ENCODE measurements around the gene CELSR1. TPM values are rescaled to one million over a fixed set of nuclear protein-coding genes. Genes with fewer than 3 reads are reported as not detected.

Gene CELSR1
- total RNA-seq, 1 donor from 2014 or later: 18.8 TPM

DNA sequence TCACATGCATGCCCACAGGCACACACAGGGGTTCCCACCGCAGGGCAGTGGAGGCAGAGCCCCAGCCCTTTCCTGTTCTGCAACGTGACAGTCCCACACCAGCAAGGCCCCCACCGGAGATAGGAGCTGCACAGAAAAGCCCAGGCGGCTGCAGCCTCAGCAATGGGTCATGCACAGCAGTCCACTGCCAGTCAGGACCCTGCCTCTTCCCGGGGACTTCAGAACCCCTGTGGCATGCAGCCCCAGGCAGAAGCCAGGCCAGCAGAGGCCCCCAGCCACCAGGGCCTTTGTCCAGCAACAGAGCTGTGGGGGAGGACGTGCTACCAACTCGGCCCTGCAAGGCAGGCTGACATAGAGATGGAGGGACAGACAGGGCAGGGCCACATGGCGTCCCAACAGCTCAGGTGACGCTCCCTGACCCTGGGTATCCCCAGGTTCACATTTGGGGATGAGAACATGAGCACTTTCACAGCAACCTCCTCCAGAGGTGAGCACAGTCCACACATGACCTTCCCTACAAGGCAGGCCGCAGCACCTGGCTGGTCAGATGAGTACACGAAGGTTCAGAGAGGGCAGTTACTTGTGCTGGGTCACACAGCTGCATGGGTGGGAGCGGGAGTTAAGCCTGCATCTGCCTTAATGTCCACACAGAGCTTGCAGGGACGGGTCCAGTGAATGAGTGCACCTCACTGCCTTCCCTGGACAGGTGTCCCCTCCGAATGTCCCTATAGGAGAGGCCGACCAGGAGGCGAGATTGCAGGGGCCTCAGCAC is 87.3 kb downstream of the CELSR1 start:
- Mint-ChIP-seq H3K27me3 (ENCODE audit: low read depth) (peaks cover 9% of the 10 kb centered on the region), H3K36me3 (no peaks in the 10 kb centered on the region), H3K4me3 (no peak overlapping the region), H3K4me1 (peaks cover 52% of the 10 kb centered on the region), H3K27ac (no peak overlapping the region), H3K9me3 (no peaks in the 10 kb centered on the region)
- DNase-seq (ENCODE audit: low spot score in 2 of 2, unreplicated experiment in 2 of 2): no peak
- TF ChIP-seq, protein P1, sequence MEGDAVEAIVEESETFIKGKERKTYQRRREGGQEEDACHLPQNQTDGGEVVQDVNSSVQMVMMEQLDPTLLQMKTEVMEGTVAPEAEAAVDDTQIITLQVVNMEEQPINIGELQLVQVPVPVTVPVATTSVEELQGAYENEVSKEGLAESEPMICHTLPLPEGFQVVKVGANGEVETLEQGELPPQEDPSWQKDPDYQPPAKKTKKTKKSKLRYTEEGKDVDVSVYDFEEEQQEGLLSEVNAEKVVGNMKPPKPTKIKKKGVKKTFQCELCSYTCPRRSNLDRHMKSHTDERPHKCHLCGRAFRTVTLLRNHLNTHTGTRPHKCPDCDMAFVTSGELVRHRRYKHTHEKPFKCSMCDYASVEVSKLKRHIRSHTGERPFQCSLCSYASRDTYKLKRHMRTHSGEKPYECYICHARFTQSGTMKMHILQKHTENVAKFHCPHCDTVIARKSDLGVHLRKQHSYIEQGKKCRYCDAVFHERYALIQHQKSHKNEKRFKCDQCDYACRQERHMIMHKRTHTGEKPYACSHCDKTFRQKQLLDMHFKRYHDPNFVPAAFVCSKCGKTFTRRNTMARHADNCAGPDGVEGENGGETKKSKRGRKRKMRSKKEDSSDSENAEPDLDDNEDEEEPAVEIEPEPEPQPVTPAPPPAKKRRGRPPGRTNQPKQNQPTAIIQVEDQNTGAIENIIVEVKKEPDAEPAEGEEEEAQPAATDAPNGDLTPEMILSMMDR (IDR thresholded peaks at IDR 0.05; ENCODE audit: unreplicated experiment): no peak

DNA sequence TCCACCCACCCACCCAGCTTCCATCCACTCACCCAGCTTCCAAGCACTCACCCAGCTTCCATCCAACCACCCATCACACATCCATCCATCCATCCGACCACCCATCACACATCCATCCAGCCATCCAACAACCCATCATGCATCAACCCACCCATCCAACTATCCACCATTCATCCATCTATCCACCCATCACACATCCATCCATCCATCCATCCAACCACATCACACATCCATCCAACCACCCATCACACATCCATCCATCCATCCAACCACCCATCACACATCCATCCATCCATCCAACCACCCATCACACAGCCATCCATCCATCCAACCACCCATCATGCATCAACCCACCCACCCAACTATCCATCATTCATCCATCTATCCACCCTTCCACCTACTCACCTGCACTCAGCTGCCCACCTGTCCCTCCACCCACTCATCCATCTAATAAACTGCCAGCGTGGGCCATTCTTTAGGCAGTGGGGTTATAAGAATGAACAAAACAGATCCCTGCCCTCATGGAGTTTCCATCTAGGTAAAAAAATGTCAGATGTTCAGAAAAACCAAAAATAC is 88.2 kb downstream of the CELSR1 start:
- DNase-seq (ENCODE audit: low spot score in 2 of 2, unreplicated experiment in 2 of 2): no peak
- H3K9me3 Mint-ChIP-seq: no peaks in the 10 kb centered on the region
- TF ChIP-seq, protein P1 (IDR thresholded peaks at IDR 0.05; ENCODE audit: unreplicated experiment): no peak

DNA sequence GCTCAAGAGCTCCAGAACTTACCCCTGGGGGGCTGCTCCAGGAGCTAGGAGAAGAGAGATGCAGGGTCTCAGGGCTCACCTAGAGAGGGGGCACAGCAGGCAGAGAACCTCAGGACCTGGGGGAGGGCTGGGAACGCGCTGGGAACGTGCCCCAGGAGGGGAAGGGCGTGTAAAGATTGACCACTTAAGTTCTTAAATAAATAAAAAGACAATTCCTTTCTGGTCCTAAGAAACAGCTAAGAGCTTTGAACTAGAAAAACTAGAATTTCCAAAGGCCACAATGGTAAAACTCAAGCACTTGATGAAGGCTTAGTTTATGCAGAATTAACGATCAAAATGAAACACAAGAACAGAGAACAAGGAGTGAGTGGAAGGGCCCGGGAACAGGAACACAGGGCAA is 89.1 kb downstream of the CELSR1 start:
- no peak overlapping the region for H3K4me3 Mint-ChIP-seq
- H3K27me3 Mint-ChIP-seq (ENCODE audit: low read depth): no peaks in the 10 kb centered on the region
- no peak for DNase-seq (ENCODE audit: low spot score in 2 of 2, unreplicated experiment in 2 of 2)

More for the DNA sequence above, 88.2 kb downstream of the CELSR1 start:
- Mint-ChIP-seq H3K4me1 (peaks cover 46% of the 10 kb centered on the region), H3K27me3 (ENCODE audit: low read depth) (peaks cover 1% of the 10 kb centered on the region), H3K36me3 (no peaks in the 10 kb centered on the region), H3K4me3 (no peak overlapping the region), H3K27ac (no peak overlapping the region)

DNA sequence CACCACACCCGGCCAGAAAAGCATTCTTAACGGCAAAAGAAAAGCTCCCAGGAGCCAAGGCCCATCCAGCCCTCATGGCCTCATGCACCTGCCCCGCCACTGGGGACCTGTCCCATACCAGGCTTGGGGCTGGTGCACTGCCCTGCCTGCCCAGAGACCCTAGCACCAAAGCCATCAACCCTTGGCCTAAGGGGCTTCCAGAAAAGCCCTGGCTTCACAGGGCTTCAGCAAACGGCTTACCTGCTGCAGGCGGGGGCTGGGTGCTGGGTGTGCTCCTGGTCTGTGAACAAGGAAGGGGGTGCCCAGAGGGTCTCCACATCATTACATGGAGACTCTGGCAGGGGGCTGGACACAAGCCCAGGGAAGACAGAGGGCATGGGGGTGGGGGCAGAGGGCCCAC is 89.5 kb downstream of the CELSR1 start:
- TF ChIP-seq, protein P1 (IDR thresholded peaks at IDR 0.05; ENCODE audit: unreplicated experiment): no peak
- Mint-ChIP-seq H3K36me3 (no peaks in the 10 kb centered on the region), H3K9me3 (no peaks in the 10 kb centered on the region), H3K27me3 (ENCODE audit: low read depth) (no peaks in the 10 kb centered on the region), H3K4me1 (peaks cover 45% of the 10 kb centered on the region), H3K4me3 (no peak overlapping the region), H3K27ac (no peak overlapping the region)
- DNase-seq (ENCODE audit: low spot score in 2 of 2, unreplicated experiment in 2 of 2): no peak

More for the DNA sequence above, 89.1 kb downstream of the CELSR1 start:
- Mint-ChIP-seq H3K4me1 (peaks cover 45% of the 10 kb centered on the region), H3K27ac (no peak overlapping the region), H3K9me3 (no peaks in the 10 kb centered on the region), H3K36me3 (no peaks in the 10 kb centered on the region)
- TF ChIP-seq, protein P1 (IDR thresholded peaks at IDR 0.05; ENCODE audit: unreplicated experiment): no peak

DNA sequence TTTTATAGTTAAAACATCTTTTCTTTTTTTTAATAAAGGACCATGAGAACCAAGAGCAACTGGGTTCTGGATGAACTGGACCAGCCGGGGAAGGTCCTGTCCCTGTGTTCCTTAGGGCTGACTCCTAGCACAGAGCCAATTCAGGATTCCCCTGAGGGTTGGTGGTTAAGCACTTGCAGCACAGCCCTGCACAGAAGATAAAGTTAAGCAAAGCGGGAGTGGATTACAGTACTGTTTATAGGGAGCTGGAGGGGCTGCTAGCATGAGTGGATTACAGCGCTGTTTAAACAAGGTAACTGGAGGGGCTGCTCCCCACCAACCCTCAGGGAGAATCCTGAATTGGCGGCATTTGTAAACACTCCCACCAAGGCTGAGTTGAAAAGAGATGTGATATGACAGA is 90.6 kb downstream of the CELSR1 start:
- Mint-ChIP-seq H3K36me3 (no peaks in the 10 kb centered on the region), H3K4me3 (no peak overlapping the region), H3K27ac (peak overlapping the region; percentile 56), H3K9me3 (no peaks in the 10 kb centered on the region), H3K27me3 (ENCODE audit: low read depth) (no peaks in the 10 kb centered on the region), H3K4me1 (peaks cover 40% of the 10 kb centered on the region)
- TF ChIP-seq, protein P1 (IDR thresholded peaks at IDR 0.05; ENCODE audit: unreplicated experiment): no peak
- DNase-seq (ENCODE audit: low spot score in 2 of 2, unreplicated experiment in 2 of 2): no peak
